Activated naive CD4-positive, alpha-beta T cell treated with anti-CD3 and anti-CD28 coated beads, Interleukin-2, amount 10 ng/mL, durations not matched to agents 7 days and 5 days (primary cell): Measurements from ENCODE around the gene ANXA11.
"Not testable (repeated sequence)": the region's sequence is repeated elsewhere in the genome, so short reads cannot be mapped to it uniquely, and the experiment has no call there.

Source experiments
- CTCF ChIA-PET: fragments of 350-600 bp; sonication (Branson Sonifier 250); formaldehyde crosslinking; loops from one replicate; lab custom pipeline; 2021; ENCODE audit warnings: antibody characterized with exemption; lab: Charles Lee
- DNase-seq: peaks from one replicate; pipeline ENCODE4 v3.0.0-alpha.2; 2020
- H3K27ac Mint-ChIP-seq: one replicate; pipeline ENCODE4 v1.8.0; 2021; ENCODE audit warnings: mild to moderate bottlenecking, moderate library complexity, mixed read lengths
- H3K27me3 Mint-ChIP-seq: one replicate; pipeline ENCODE4 v1.8.0; 2021; ENCODE audit warnings: mild to moderate bottlenecking, mixed read lengths
- H3K36me3 Mint-ChIP-seq: one replicate; pipeline ENCODE4 v1.8.0; 2021; ENCODE audit warnings: mixed read lengths
- H3K4me1 Mint-ChIP-seq: one replicate; pipeline ENCODE4 v1.8.0; 2021; ENCODE audit warnings: mixed read lengths
- H3K4me3 Mint-ChIP-seq: one replicate; pipeline ENCODE4 v1.8.0; 2021; ENCODE audit warnings: mild to moderate bottlenecking, moderate library complexity, mixed read lengths
- H3K9me3 Mint-ChIP-seq: one replicate; pipeline ENCODE4 v1.8.0; 2021; ENCODE audit warnings: mixed read lengths

The ANXA11 gene

DNA sequence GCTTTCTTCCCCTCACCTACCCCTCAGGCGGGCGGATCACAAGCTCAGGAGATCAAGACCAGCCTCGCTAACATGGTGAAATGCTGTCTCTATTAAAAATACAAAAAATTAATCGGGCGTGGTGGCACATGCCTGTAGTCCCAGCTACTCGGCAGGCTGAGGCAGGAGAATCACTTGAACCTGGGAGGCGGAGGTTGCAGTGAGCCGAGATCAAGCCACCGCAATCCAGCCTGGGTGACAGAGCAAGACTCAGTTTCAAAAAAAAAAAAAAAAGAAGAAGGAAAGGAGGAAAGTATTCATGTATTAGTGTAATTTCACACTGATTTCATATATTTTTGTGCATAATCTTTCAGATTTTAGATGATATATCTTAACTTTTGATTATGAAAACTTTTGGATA, 71.7 kb downstream of the ANXA11 start:
- CTCF ChIA-PET = interaction anchor here (1.1 to 1.4 kb wide), 2 partner anchors 10 to 75 kb away, joined by 3 to 5 read pairs; no protein-coding TSS in a partner anchor
- H3K27me3 Mint-ChIP-seq = peaks cover 62% of the 10 kb centered on the region
- not testable (repeated sequence) for H3K9me3 Mint-ChIP-seq, H3K27ac Mint-ChIP-seq, H3K36me3 Mint-ChIP-seq, DNase-seq, H3K4me1 Mint-ChIP-seq, H3K4me3 Mint-ChIP-seq

DNA sequence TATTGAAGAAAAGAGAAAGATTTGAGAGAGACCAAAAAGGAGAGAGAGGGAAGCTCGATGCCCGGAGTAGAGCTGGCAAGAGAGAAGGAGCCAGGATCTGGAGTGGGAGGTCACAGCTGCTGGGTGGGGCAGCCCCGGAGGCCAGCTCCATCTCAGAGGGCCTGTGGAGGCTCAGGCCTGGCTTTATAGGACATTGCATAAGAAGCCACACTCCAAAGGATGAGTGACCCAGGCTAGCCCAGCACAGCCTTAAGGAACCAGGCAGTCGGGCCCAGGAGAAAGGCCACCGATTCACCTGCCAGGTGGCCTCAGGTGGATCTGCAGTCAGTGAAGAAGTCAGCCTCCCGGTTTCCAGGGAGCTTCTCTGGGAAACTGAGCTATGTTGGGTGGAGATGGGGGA, 72.1 kb downstream of the ANXA11 start:
- Mint-ChIP-seq H3K9me3 (no peaks in the 10 kb centered on the region), H3K27me3 (peaks cover 59% of the 10 kb centered on the region), H3K4me1 (no peaks in the 10 kb centered on the region), H3K27ac (no peak overlapping the region), H3K4me3 (no peak overlapping the region), H3K36me3 (no peaks in the 10 kb centered on the region)
- CTCF ChIA-PET = interaction anchor here (1.1 to 1.4 kb wide), 2 partner anchors 10 to 75 kb away, joined by 3 to 5 read pairs; no protein-coding TSS in a partner anchor
- DNase-seq = no peak

DNA sequence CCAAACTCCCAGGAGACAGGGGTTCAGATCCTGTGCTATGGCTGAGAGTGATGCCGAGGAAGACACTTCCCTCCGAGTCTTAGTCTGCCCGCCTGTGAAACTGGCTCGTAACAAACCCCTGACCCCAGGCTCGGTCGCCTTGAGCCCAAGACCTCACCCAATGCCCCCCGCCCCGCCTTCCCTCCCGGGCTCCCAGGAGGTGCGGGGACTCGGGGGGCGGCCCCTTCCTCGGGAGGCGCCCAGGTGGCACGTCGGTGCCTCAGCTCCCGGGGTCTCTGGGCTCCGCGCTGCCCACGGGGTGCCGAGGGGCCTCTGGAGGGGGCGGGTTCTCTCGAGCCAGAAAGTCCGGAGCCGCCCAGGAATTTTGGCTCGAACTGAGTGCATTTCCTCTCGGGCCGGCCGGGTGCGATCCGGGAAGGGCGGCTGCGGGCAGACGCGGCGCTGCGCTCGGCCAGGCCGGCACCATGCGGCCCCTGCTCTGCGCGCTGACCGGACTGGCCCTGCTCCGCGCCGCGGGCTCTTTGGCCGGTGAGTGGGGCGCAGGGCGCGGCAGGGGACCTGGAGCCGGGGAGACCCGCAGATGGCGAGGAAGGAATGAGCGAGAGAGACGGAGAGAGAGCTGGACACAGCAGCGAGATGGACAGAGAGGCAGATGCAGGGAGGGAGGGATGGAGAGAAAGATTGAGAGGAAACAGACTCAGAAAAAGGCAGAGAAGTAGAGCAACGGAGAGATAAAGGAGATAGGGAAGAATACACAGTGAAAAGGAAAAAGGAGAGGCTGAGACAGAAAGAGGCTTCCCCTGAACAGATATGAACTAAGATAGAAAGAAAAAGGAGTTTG, 72.8 kb downstream of the ANXA11 start, which contains the start of gene PLAC9:
Gene PLAC9, plus strand, starts transcription at position 432 of the 841 bp plus-strand sequence. Its CDS starts 33 bp downstream, at position 465.
- no peaks in the 10 kb centered on the region for H3K4me1 Mint-ChIP-seq
- CTCF ChIA-PET = interaction anchor here (0.7 to 1.5 kb wide), 5 partner anchors 9 to 90 kb away, joined by 3 to 9 read pairs (median 3); no protein-coding TSS in a partner anchor
- no peak within 1 kb of the TSS for H3K4me3 Mint-ChIP-seq
- DNase-seq = no peak
- no peak within 1 kb of the TSS for H3K27ac Mint-ChIP-seq
- no peaks in the 10 kb centered on the region for H3K36me3 Mint-ChIP-seq
- no peaks in the 10 kb centered on the region for H3K9me3 Mint-ChIP-seq
- peaks cover 59% of the 10 kb centered on the region for H3K27me3 Mint-ChIP-seq

- peaks cover 61% of the 10 kb centered on the region for H3K27me3 Mint-ChIP-seq
- no peak overlapping the region for H3K27ac Mint-ChIP-seq
- H3K36me3 Mint-ChIP-seq = no peaks in the 10 kb centered on the region
- no peaks in the 10 kb centered on the region for H3K4me1 Mint-ChIP-seq
- H3K9me3 Mint-ChIP-seq = no peaks in the 10 kb centered on the region
- CTCF ChIA-PET = interaction anchor here (1.5 kb wide), 2 partner anchors 8 to 12 kb away, joined by 3 to 9 read pairs; no protein-coding TSS in a partner anchor
- DNase-seq = no peak
- H3K4me3 Mint-ChIP-seq = no peak overlapping the region
These were observed 73.8 kb downstream of the ANXA11 start for GRCh38 chr10:80131499-80131901.

GRCh38 chr10:80126876-80127275, 78.5 kb downstream of the ANXA11 start:
- H3K4me1 Mint-ChIP-seq = no peaks in the 10 kb centered on the region
- H3K27me3 Mint-ChIP-seq = peaks cover 21% of the 10 kb centered on the region
- no peak for DNase-seq
- H3K4me3 Mint-ChIP-seq = no peak overlapping the region
- no peak overlapping the region for H3K27ac Mint-ChIP-seq
- no peaks in the 10 kb centered on the region for H3K9me3 Mint-ChIP-seq
- CTCF ChIA-PET = no interaction called here
- no peaks in the 10 kb centered on the region for H3K36me3 Mint-ChIP-seq

- DNase-seq = no peak
- Mint-ChIP-seq H3K27ac (no peak overlapping the region), H3K27me3 (peaks cover 23% of the 10 kb centered on the region), H3K4me3 (no peak overlapping the region), H3K9me3 (no peaks in the 10 kb centered on the region), H3K4me1 (no peaks in the 10 kb centered on the region), H3K36me3 (no peaks in the 10 kb centered on the region)
- CTCF ChIA-PET = interaction anchor here (1.0 kb wide), 2 partner anchors 9 to 18 kb away, joined by 3 read pairs; no protein-coding TSS in a partner anchor
These were observed 82.6 kb downstream of the ANXA11 start for GRCh38 chr10:80122746-80123145.

DNA sequence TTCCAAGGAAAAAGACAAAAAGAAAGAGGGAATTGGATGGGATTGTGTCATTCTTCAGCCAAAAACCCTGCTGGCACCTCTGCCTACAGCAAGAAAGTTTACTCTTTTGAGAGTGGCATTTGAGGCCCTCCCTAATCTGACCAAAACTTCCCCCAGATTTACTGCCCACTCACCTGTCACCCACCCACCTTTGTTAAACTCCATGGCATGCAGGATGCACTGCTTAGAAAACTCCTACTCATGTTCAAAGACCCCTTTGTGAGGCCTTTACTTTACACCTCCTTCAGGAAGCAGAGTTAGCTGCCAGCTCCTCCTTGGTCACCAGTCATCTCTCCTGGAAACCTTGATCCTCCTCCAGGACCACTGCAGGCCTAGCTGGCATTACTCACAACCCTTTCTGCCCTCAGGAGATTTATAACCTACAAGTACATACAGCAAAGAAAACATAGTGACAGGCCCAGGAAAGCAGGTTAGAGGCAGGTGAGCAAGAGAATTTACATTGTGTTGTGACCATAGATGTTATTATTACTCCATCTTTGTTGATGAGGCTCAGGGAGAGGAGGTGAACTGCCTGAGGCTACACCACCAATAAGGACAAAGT, 83.1 kb downstream of the ANXA11 start:
- Mint-ChIP-seq H3K27me3 (peaks cover 23% of the 10 kb centered on the region), H3K9me3 (no peaks in the 10 kb centered on the region), H3K27ac (no peak overlapping the region), H3K4me3 (no peak overlapping the region), H3K36me3 (no peaks in the 10 kb centered on the region), H3K4me1 (no peaks in the 10 kb centered on the region)
- CTCF ChIA-PET = no interaction called here
- DNase-seq = no peak

DNA sequence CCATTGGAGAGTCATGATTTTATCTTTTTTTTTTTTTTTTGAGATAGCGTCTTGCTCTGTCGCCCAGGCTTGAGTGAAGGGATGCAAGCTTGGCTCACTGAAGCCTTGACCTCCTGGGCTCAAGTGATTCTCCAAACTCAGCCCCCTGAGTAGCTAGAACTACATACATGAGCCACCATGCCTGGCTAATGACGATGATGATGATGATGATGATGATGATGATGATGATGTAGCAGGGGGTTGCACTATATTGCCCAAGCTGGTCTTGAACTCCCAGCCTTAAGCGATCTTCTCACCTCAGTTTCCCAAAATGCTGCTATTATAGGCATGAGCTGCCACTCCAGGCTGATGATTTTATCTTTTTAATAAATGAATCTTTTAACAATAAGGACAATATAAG, 86.7 kb downstream of the ANXA11 start:
- DNase-seq = no peak
- H3K27me3 Mint-ChIP-seq = peaks cover 18% of the 10 kb centered on the region
- no peaks in the 10 kb centered on the region for H3K4me1 Mint-ChIP-seq
- H3K4me3 Mint-ChIP-seq = no peak overlapping the region
- H3K36me3 Mint-ChIP-seq = no peaks in the 10 kb centered on the region
- H3K9me3 Mint-ChIP-seq = no peaks in the 10 kb centered on the region
- CTCF ChIA-PET = interaction anchor here (0.9 kb wide), 1 partner anchor 11 kb away, joined by 3 read pairs; no protein-coding TSS in a partner anchor
- no peak overlapping the region for H3K27ac Mint-ChIP-seq

GRCh38 chr10:80110986-80111385, 94.4 kb downstream of the ANXA11 start:
- Mint-ChIP-seq H3K27ac (no peak overlapping the region), H3K27me3 (peaks cover 13% of the 10 kb centered on the region), H3K36me3 (peaks cover 2% of the 10 kb centered on the region), H3K9me3 (peaks cover 16% of the 10 kb centered on the region), H3K4me1 (no peaks in the 10 kb centered on the region), H3K4me3 (no peak overlapping the region)
- CTCF ChIA-PET = interaction anchor here (0.7 kb wide), 1 partner anchor 33 kb away, joined by 3 read pairs; no protein-coding TSS in a partner anchor
- DNase-seq = no peak

DNA sequence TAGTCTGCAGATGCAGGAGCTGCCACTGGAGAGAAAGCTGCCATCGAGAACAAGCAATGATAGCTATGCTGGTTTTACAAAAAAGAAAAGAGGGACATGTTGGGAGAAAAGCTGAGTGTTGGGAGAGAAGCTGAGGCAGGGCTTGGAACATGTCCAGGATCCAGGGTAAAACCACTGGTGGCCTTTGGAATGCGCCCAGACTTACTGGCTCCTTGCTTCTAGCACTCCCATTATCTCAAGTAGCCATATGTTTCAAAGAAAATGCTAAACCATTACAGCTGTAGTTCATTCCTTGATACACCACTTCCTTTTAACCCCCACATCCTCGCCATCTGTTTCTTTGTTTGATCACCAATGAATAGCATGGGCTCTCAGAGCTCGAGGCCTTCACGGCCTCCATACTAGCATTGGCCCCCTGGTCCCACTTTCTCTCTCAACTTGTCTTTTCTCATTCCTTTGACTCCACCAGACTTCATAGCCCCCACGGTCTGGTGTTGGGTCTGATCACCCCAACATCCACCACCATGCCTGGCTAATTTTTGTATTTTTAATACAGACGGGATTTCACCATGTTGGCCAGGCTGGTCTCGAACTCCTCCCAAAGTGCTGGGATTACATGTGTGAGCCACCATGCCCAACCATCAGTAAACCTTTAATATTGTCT, 96.6 kb downstream of the ANXA11 start:
- peaks cover 11% of the 10 kb centered on the region for H3K4me1 Mint-ChIP-seq
- peaks cover 13% of the 10 kb centered on the region for H3K27me3 Mint-ChIP-seq
- H3K36me3 Mint-ChIP-seq = peaks cover 2% of the 10 kb centered on the region
- CTCF ChIA-PET = no interaction called here
- H3K4me3 Mint-ChIP-seq = no peak overlapping the region
- DNase-seq = no peak
- H3K27ac Mint-ChIP-seq = no peak overlapping the region
- H3K9me3 Mint-ChIP-seq = peaks cover 16% of the 10 kb centered on the region

GRCh38 chr10:80104066-80104926, 101.0 kb downstream of the ANXA11 start:
- CTCF ChIA-PET = interaction anchor here (0.8 to 1.2 kb wide), 2 partner anchors 156 to 596 kb away, joined by 3 read pairs; no protein-coding TSS in a partner anchor
- peaks cover 2% of the 10 kb centered on the region for H3K36me3 Mint-ChIP-seq
- no peak overlapping the region for H3K4me3 Mint-ChIP-seq
- H3K27me3 Mint-ChIP-seq = peaks cover 13% of the 10 kb centered on the region
- H3K9me3 Mint-ChIP-seq = peaks cover 11% of the 10 kb centered on the region
- no peak for DNase-seq
- peaks cover 11% of the 10 kb centered on the region for H3K4me1 Mint-ChIP-seq
- no peak overlapping the region for H3K27ac Mint-ChIP-seq
